HG02970 (cell line): Measurements from ENCODE around the gene CPEB2.

ENCODE experiments used
- ATAC-seq: cut with Tn5 transposase; IDR thresholded peaks from one replicate; pipeline ENCODE4 v1.9.1; 2021; ENCODE audit warnings: mild to moderate bottlenecking, moderate library complexity, moderate number of reproducible peaks; ENCODE audit not compliant: unreplicated experiment, low FRiP score

CPEB2 gene

GRCh38 chr4:15007201-15007600 is 4.9 kb downstream of the CPEB2 start:
- ATAC-seq: no peak

- ATAC-seq: no peak
Observed at GRCh38 chr4:15010038-15010585, 7.8 kb downstream of the CPEB2 start.

- no peak for ATAC-seq
Observed at GRCh38 chr4:15011166-15011565, 8.9 kb downstream of the CPEB2 start.

- ATAC-seq: no peak
Observed at GRCh38 chr4:15012017-15012788, 9.9 kb downstream of the CPEB2 start.

GRCh38 chr4:15013585-15013984 is 11.3 kb downstream of the CPEB2 start:
- ATAC-seq: no peak

GRCh38 chr4:15015170-15015569 is 12.9 kb downstream of the CPEB2 start:
- no peak for ATAC-seq

- ATAC-seq: no peak
Observed at GRCh38 chr4:15018361-15018760, 16.1 kb downstream of the CPEB2 start.

GRCh38 chr4:15020502-15021286 is 18.4 kb downstream of the CPEB2 start:
- ATAC-seq: no peak

- no peak for ATAC-seq
Observed at GRCh38 chr4:15021311-15021710, 19.0 kb downstream of the CPEB2 start.

- no peak for ATAC-seq
Observed at GRCh38 chr4:15021946-15022345, 19.7 kb downstream of the CPEB2 start.

- no peak for ATAC-seq
Observed at GRCh38 chr4:15024386-15024785, 22.1 kb downstream of the CPEB2 start.

- ATAC-seq: no peak
Observed at GRCh38 chr4:15025693-15026092, 23.4 kb downstream of the CPEB2 start.

GRCh38 chr4:15027921-15028435 is 25.7 kb downstream of the CPEB2 start:
- no peak for ATAC-seq

- no peak for ATAC-seq
Observed at GRCh38 chr4:15031197-15031596, 28.9 kb downstream of the CPEB2 start.

GRCh38 chr4:15031993-15032675 is 29.9 kb downstream of the CPEB2 start:
- ATAC-seq: no peak

GRCh38 chr4:15034071-15034764 is 31.9 kb downstream of the CPEB2 start:
- ATAC-seq: no peak

- no peak for ATAC-seq
Observed at GRCh38 chr4:15035159-15035558, 32.9 kb downstream of the CPEB2 start.

GRCh38 chr4:15037923-15038541 is 35.8 kb downstream of the CPEB2 start:
- ATAC-seq: no peak

- ATAC-seq: no peak
Observed at GRCh38 chr4:15040916-15041463, 38.7 kb downstream of the CPEB2 start.
